Keratinocyte (primary cell): ENCODE data around the gene NCKAP1. TPM values are rescaled to one million over a fixed set of nuclear protein-coding genes. Genes with fewer than 3 reads are reported as not detected.

ENCODE experiments used
- DNase-seq: peaks from one replicate; pipeline ENCODE4 v3.0.0-alpha.2; 2011; ENCODE audit warnings: low read depth, missing footprints, low spot score
- FAIRE-seq: peaks from 2 replicates; lab custom pipeline; 2011; peaks lifted over from hg19 to GRCh38; lab: Jason Lieb, UNC
- H2AFZ ChIP-seq: 2 replicates; pipeline ENCODE4 v1.6.0; 2012; ENCODE audit warnings: low read length, control low read depth, inconsistent platforms; ENCODE audit not compliant: control insufficient read depth
- H3K27ac ChIP-seq: 2 replicates; pipeline ENCODE4 v1.5.1; 2011; ENCODE audit warnings: low read length; ENCODE audit not compliant: control insufficient read depth, insufficient read depth
- H3K27me3 ChIP-seq: 3 replicates; pipeline ENCODE4 v1.6.0; 2011; ENCODE audit warnings: low read length; ENCODE audit not compliant: control insufficient read depth, insufficient read depth; ENCODE audit errors: extremely low read depth
- H3K36me3 ChIP-seq, 2 experiments: 2 replicates in 1 of 2; 3 replicates in 1 of 2; pipeline ENCODE4 v1.5.1; 2011; ENCODE audit warnings: low read length in 2 of 2, mild to moderate bottlenecking in 1 of 2; ENCODE audit not compliant: control insufficient read depth in 2 of 2, insufficient read depth in 2 of 2; ENCODE audit errors: extremely low read depth in 1 of 2
- H3K4me1 ChIP-seq: 3 replicates; pipeline ENCODE4 v1.5.1; 2011; ENCODE audit warnings: low read length; ENCODE audit not compliant: control insufficient read depth, insufficient read depth; ENCODE audit errors: extremely low read depth
- H3K4me2 ChIP-seq: 3 replicates; pipeline ENCODE4 v1.6.0; 2011; ENCODE audit warnings: low read depth, low read length; ENCODE audit not compliant: control insufficient read depth, insufficient read depth; ENCODE audit errors: extremely low read depth
- H3K4me3 ChIP-seq, 3 experiments: fragments of 200-600 bp in 1 of 3; sonication (generic) in 1 of 3; 2 replicates in 2 of 3; 3 replicates in 1 of 3; pipeline ENCODE4 v1.5.1; 2011 to 2016; ENCODE audit warnings: low read length in 3 of 3, mild to moderate bottlenecking in 3 of 3, control low read depth in 2 of 3, inconsistent platforms in 1 of 3, low read depth in 1 of 3, mixed read lengths in 1 of 3, mixed run types in 1 of 3, moderate library complexity in 1 of 3; ENCODE audit not compliant: control insufficient read depth in 2 of 3, insufficient read depth in 2 of 3; ENCODE audit errors: extremely low read depth in 1 of 3
- H3K79me2 ChIP-seq: 2 replicates; pipeline ENCODE4 v1.6.0; 2012; ENCODE audit warnings: low read length; ENCODE audit not compliant: control insufficient read depth, insufficient read depth
- H3K9ac ChIP-seq: 3 replicates; pipeline ENCODE4 v1.6.0; 2011; ENCODE audit warnings: low read length; ENCODE audit not compliant: control insufficient read depth, insufficient read depth; ENCODE audit errors: extremely low read depth
- H3K9me1 ChIP-seq: 3 replicates; pipeline ENCODE4 v1.6.0; 2011; ENCODE audit warnings: low read length; ENCODE audit not compliant: control insufficient read depth, insufficient read depth; ENCODE audit errors: extremely low read depth
- H3K9me3 ChIP-seq: 2 replicates; pipeline ENCODE4 v1.5.1; 2012; ENCODE audit warnings: low read depth, low read length; ENCODE audit not compliant: control insufficient read depth
- H4K20me1 ChIP-seq: 3 replicates; pipeline ENCODE4 v1.6.0; 2011; ENCODE audit warnings: low read length; ENCODE audit not compliant: control insufficient read depth, insufficient read depth; ENCODE audit errors: extremely low read depth
- CTCF ChIP-seq, 3 experiments: IDR thresholded peaks in 1 of 3; conservative IDR thresholded peaks in 1 of 3; optimal IDR thresholded peaks in 1 of 3; 2 replicates in 2 of 3; 3 replicates in 1 of 3; pipeline versions ENCODE3 to v1.5.1; 2011; ENCODE audit warnings: low read length in 3 of 3, mild to moderate bottlenecking in 3 of 3, moderate library complexity in 2 of 3, control low read depth in 1 of 3, inconsistent platforms in 1 of 3; ENCODE audit not compliant: insufficient read depth in 2 of 3; ENCODE audit errors: extremely low read depth in 1 of 3
- EZH2 ChIP-seq: IDR thresholded peaks from one replicate; pipeline ENCODE4 v1.6.1; 2012; ENCODE audit warnings: inconsistent platforms, mild to moderate bottlenecking, low read length, moderate library complexity
- dilution Hi-C: fragments of 300-500 bp; cut with MboI; formaldehyde crosslinking; loops from one replicate; pipeline ENCODE4 v1.7.0; 2020; ENCODE audit warnings: low sequenced_read_pairs; ENCODE audit not compliant: extremely low pct_ligation_motif_present
- polyA plus RNA-seq, 5 experiments: library from polyadenylated mRNA; depleted of rRNA in 3 of 5; stranded (reverse) in 3 of 5; stranded (forward) in 1 of 5; unstranded in 1 of 5; fragments of >200 nt; gene quantifications; 1 replicate in 1 of 5; 2 replicates in 3 of 5; 3 replicates in 1 of 5; pipeline versions ENCODE4 v1.2.1 to v1.2.3, GENCODE V29; 2011 to 2012; ENCODE audit warnings: missing spikeins in 2 of 5, low read depth in 1 of 5, low replicate concordance in 1 of 5

The NCKAP1 gene
- polyA plus RNA-seq, 1 donor (not counting 4 experiments of a cell fraction or from before 2014, with no cell fraction given) = 207 TPM

- Histone ChIP-seq H3K9me3 (no peaks in the 10 kb centered on the region), H3K27ac (no peak overlapping the region), H3K27me3 (no peaks in the 10 kb centered on the region), H3K9ac (no peak overlapping the region), H4K20me1 (no peaks in the 10 kb centered on the region), H3K4me2 (no peak overlapping the region), H3K4me1 (peaks cover 17% of the 10 kb centered on the region), H3K36me3 (peaks cover 19 to 21% of the 10 kb centered on the region in 2 experiments), H2AFZ (no peak overlapping the region), H3K79me2 (no peaks in the 10 kb centered on the region), H3K4me3 (no peak overlapping the region), H3K9me1 (no peaks in the 10 kb centered on the region)
- TF ChIP-seq EZH2 (no peak), CTCF (optimal IDR thresholded peaks at IDR 0.05 in 1 of 3, IDR thresholded peaks at IDR 0.05 in 1 of 3, conservative IDR thresholded peaks at IDR 0.05 in 1 of 3; ENCODE audit: extremely low read depth in 1 of 3, insufficient read depth in 2 of 3, low read length in 3 of 3) (no peak)
- FAIRE-seq = no peak
- dilution Hi-C loops = no loop called here
- no peak for DNase-seq
These were observed 125.2 kb downstream of the NCKAP1 start for GRCh38 chr2:182913064-182913463.

GRCh38 chr2:182912518-182912915 is 125.7 kb downstream of the NCKAP1 start:
- H3K4me2 ChIP-seq = no peak overlapping the region
- peaks cover 19 to 21% of the 10 kb centered on the region in 2 experiments for H3K36me3 ChIP-seq
- no peak for FAIRE-seq

More at GRCh38 chr2:182912518-182912915, 125.7 kb downstream of the NCKAP1 start:
- Histone ChIP-seq H3K79me2 (no peaks in the 10 kb centered on the region), H3K27me3 (no peaks in the 10 kb centered on the region), H4K20me1 (no peaks in the 10 kb centered on the region), H2AFZ (no peak overlapping the region), H3K27ac (no peak overlapping the region), H3K4me1 (peaks cover 17% of the 10 kb centered on the region), H3K4me3 (no peak overlapping the region), H3K9me1 (no peaks in the 10 kb centered on the region), H3K9me3 (no peaks in the 10 kb centered on the region), H3K9ac (no peak overlapping the region)
- TF ChIP-seq CTCF (optimal IDR thresholded peaks at IDR 0.05 in 1 of 3, IDR thresholded peaks at IDR 0.05 in 1 of 3, conservative IDR thresholded peaks at IDR 0.05 in 1 of 3; ENCODE audit: extremely low read depth in 1 of 3, insufficient read depth in 2 of 3, low read length in 3 of 3) (no peak), EZH2 (no peak)
- DNase-seq = no peak
- dilution Hi-C loops = no loop called here
